Sigmoid colon (tissue), 7 donors: ENCODE results near the gene WASF3. TPM values are rescaled to one million over a fixed set of nuclear protein-coding genes. Genes with fewer than 3 reads are reported as not detected.

Experiments used
- DNase-seq: peaks from one replicate; pipeline ENCODE4 v3.0.0-alpha.2; 2019
- H3K27ac ChIP-seq, 4 donors: fragments of 200-600 bp; sonication (generic); one replicate each; pipeline ENCODE4 v1.5.1; 2016 to 2019; ENCODE audit warnings: mild to moderate bottlenecking in 1 of 4
- H3K27me3 ChIP-seq, 3 donors: fragments of 200-600 bp; sonication (generic); one replicate each; pipeline ENCODE4 v1.5.1; 2019; ENCODE audit warnings: mild to moderate bottlenecking in 1 of 3
- H3K36me3 ChIP-seq, 4 donors: fragments of 200-600 bp; sonication (generic); one replicate each; pipeline ENCODE4 v1.5.1; 2016 to 2019
- H3K4me1 ChIP-seq, 4 donors: fragments of 200-600 bp; sonication (generic); one replicate each; pipeline ENCODE4 v1.5.1; 2017 to 2019
- H3K4me3 ChIP-seq, 4 donors: fragments of 200-600 bp; sonication (generic); one replicate each; pipeline ENCODE4 v1.5.1; 2017 to 2019; ENCODE audit warnings: mild to moderate bottlenecking in 2 of 4, moderate library complexity in 1 of 4
- H3K9me3 ChIP-seq, 4 donors: fragments of 200-600 bp in 3 of 4; sonication (generic) in 3 of 4; one replicate each; pipeline versions ENCODE4 v1.5.1 to v1.6.1; 2013 to 2019
- CTCF ChIP-seq, 4 experiments: fragments of 450-650 bp in 3 of 4; fragments of 200-600 bp in 1 of 4; IDR thresholded peaks; one replicate each; pipeline ENCODE4 v1.5.1; 2016 to 2019; ENCODE audit warnings: antibody characterized with exemption in 4 of 4, mild to moderate bottlenecking in 3 of 4, moderate library complexity in 2 of 4
- EP300 ChIP-seq, 4 donors: sonication (generic); formaldehyde crosslinking; IDR thresholded peaks; one replicate each; pipeline ENCODE4 v1.6.1; 2017; ENCODE audit warnings: antibody characterized with exemption in 4 of 4
- POLR2A ChIP-seq, 2 donors: fragments of 450-650 bp; IDR thresholded peaks; one replicate each; pipeline ENCODE4 v1.6.1; 2016; ENCODE audit warnings: antibody characterized with exemption in 2 of 2, mild to moderate bottlenecking in 2 of 2, moderate library complexity in 2 of 2
- POLR2AphosphoS5 ChIP-seq, 4 donors: sonication (generic); formaldehyde crosslinking; IDR thresholded peaks; one replicate each; pipeline ENCODE4 v1.6.1; 2017; ENCODE audit warnings: antibody characterized with exemption in 4 of 4
- WGBS, 2 donors: extraction: QIAGEN DNeasy Blood & Tissue Kit; methylation state at CpG; one replicate each; pipeline ENCODE4 v1.1.7; 2013; 5-methylcytosine and 5-hydroxymethylcytosine counted together
- intact Hi-C: fragments of 100-400 bp; cut with DNase I; formaldehyde crosslinking; loops from one replicate; pipeline ENCODE4 v1.15.1; 2023
- polyA plus RNA-seq, 3 donors: library from polyadenylated mRNA; stranded (reverse); fragments of 200-250 nt; gene quantifications; one replicate each; pipeline ENCODE4 v1.2.3, GENCODE V29; 2013
- total RNA-seq, 4 donors: library from RNA; depleted of rRNA; stranded (reverse); fragments of >200 nt; gene quantifications; one replicate each; pipeline ENCODE4 v1.1.0, GENCODE V29; 2016
- donor health status: healthy with polysubstance abuse.
- donor health status: Bipolar disorder and iron deficiency.
- donor health status: healthy.

Gene WASF3
- total and polyA plus RNA-seq, 7 donors = 0.92 to 17.1 (median 12.4) TPM

GRCh38 chr13:26668357-26669146 lies 111.1 kb downstream of the WASF3 start:
- 86 to 91% methylated on average over 5 of the region's 5 CpGs for WGBS, 2 donors
- Histone ChIP-seq H3K4me1 (no peaks in the 10 kb centered on the region), H3K36me3 (no peaks in the 10 kb centered on the region), H3K9me3 (no peaks in the 10 kb centered on the region), H3K27ac (no peak overlapping the region), H3K27me3 (no peaks in the 10 kb centered on the region), H3K4me3 (no peak overlapping the region)
- no peak for TF ChIP-seq POLR2AphosphoS5 (IDR thresholded peaks at IDR 0.05)
- no peak for DNase-seq
- intact Hi-C loops = no loop called here

GRCh38 chr13:26673890-26674289 lies 116.4 kb downstream of the WASF3 start:
- Histone ChIP-seq H3K36me3 (no peaks in the 10 kb centered on the region), H3K4me3 (no peak overlapping the region), H3K4me1 (no peaks in the 10 kb centered on the region), H3K27me3 (no peaks in the 10 kb centered on the region), H3K9me3 (no peaks in the 10 kb centered on the region), H3K27ac (no peak overlapping the region)
- intact Hi-C loops = no loop called here
- TF ChIP-seq CTCF (IDR thresholded peaks at IDR 0.05) = no peak
- TF ChIP-seq POLR2A (IDR thresholded peaks at IDR 0.05) = no peak
- no peak for TF ChIP-seq POLR2AphosphoS5 (IDR thresholded peaks at IDR 0.05)
- no peak for TF ChIP-seq EP300 (IDR thresholded peaks at IDR 0.05)
- DNase-seq = no peak
- 91 to 94% methylated on average over 5 of the region's 5 CpGs for WGBS, 2 donors

GRCh38 chr13:26677156-26677555 lies 119.7 kb downstream of the WASF3 start:
- 56 to 65% methylated on average over 4 of the region's 4 CpGs for WGBS, 2 donors
- H3K4me3 ChIP-seq = no peak overlapping the region
- no peaks in the 10 kb centered on the region for H3K9me3 ChIP-seq
- H3K27me3 ChIP-seq = no peaks in the 10 kb centered on the region
- TF ChIP-seq POLR2AphosphoS5 (IDR thresholded peaks at IDR 0.05) (no peak), EP300 (IDR thresholded peaks at IDR 0.05) (no peak), POLR2A (IDR thresholded peaks at IDR 0.05) (no peak), CTCF (IDR thresholded peaks at IDR 0.05) (no peak)
- peaks cover 0 to 13% (median 0%) of the 10 kb centered on the region in 4 donors for H3K36me3 ChIP-seq
- no peak for DNase-seq
- H3K27ac ChIP-seq = no peak overlapping the region
- H3K4me1 ChIP-seq = no peaks in the 10 kb centered on the region
- intact Hi-C loops = no loop called here

- Histone ChIP-seq H3K9me3 (no peaks in the 10 kb centered on the region), H3K36me3 (peaks cover 3 to 24% (median 6%) of the 10 kb centered on the region in 4 donors), H3K4me3 (no peak overlapping the region), H3K27ac (no peak overlapping the region), H3K27me3 (no peaks in the 10 kb centered on the region), H3K4me1 (no peaks in the 10 kb centered on the region)
- WGBS, 2 donors = 89 to 94% methylated on average over 5 of the region's 5 CpGs
- DNase-seq = no peak
- TF ChIP-seq POLR2A (IDR thresholded peaks at IDR 0.05) (no peak), POLR2AphosphoS5 (IDR thresholded peaks at IDR 0.05) (no peak), EP300 (IDR thresholded peaks at IDR 0.05) (no peak), CTCF (IDR thresholded peaks at IDR 0.05) (no peak)
- intact Hi-C loops = no loop called here
Measured at GRCh38 chr13:26678330-26678729, 120.8 kb downstream of the WASF3 start.

GRCh38 chr13:26678796-26679195 lies 121.3 kb downstream of the WASF3 start:
- no peaks in the 10 kb centered on the region for H3K4me1 ChIP-seq
- TF ChIP-seq EP300 (IDR thresholded peaks at IDR 0.05) = no peak
- no peak for TF ChIP-seq POLR2A (IDR thresholded peaks at IDR 0.05)
- TF ChIP-seq POLR2AphosphoS5 (IDR thresholded peaks at IDR 0.05) = no peak
- TF ChIP-seq CTCF (IDR thresholded peaks at IDR 0.05) = no peak
- peaks cover 3 to 27% (median 6%) of the 10 kb centered on the region in 4 donors for H3K36me3 ChIP-seq
- no peak overlapping the region for H3K4me3 ChIP-seq
- intact Hi-C loops = no loop called here
- 78 to 83% methylated on average over 17 of the region's 17 CpGs for WGBS, 2 donors
- DNase-seq = no peak
- H3K27me3 ChIP-seq = no peaks in the 10 kb centered on the region
- H3K9me3 ChIP-seq = no peaks in the 10 kb centered on the region
- no peak overlapping the region for H3K27ac ChIP-seq
